HepG2 (cell line): Measurements from ENCODE around the gene ACSF3. TPM values are rescaled to one million over a fixed set of nuclear protein-coding genes. Genes with fewer than 3 reads are reported as not detected.

ENCODE experiments used
- AHDC1 ChIP-seq: sonication (generic); formaldehyde crosslinking; IDR thresholded peaks from 2 replicates; pipeline ENCODE4 v1.5.1; 2020; ENCODE audit warnings: mild to moderate bottlenecking, missing genetic modification reagents, borderline replicate concordance
- ETS1 ChIP-seq: sonication (generic); formaldehyde crosslinking; IDR thresholded peaks from 2 replicates; pipeline ENCODE4 v1.4.0; 2020; ENCODE audit warnings: missing genetic modification reagents
- IRF2 ChIP-seq: IDR thresholded peaks from 2 replicates; pipeline ENCODE4 v1.6.1; 2018; ENCODE audit warnings: missing genetic modification reagents, missing compliant biosample characterization
- KMT2A ChIP-seq: sonication (generic); formaldehyde crosslinking; IDR thresholded peaks from 2 replicates; pipeline ENCODE4 v1.4.0; 2020; ENCODE audit warnings: missing genetic modification reagents
- MAFG ChIP-seq: sonication (generic); formaldehyde crosslinking; IDR thresholded peaks from 2 replicates; pipeline ENCODE4 v1.5.1; 2020; ENCODE audit warnings: mild to moderate bottlenecking, missing genetic modification reagents
- MTA1 ChIP-seq: sonication (generic); formaldehyde crosslinking; IDR thresholded peaks from 2 replicates; pipeline ENCODE4 v1.4.0; 2020; ENCODE audit warnings: missing genetic modification reagents, mild to moderate bottlenecking, borderline replicate concordance
- NFKB2 ChIP-seq: sonication (generic); formaldehyde crosslinking; IDR thresholded peaks from 2 replicates; pipeline ENCODE4 v1.4.0; 2020; ENCODE audit warnings: missing genetic modification reagents, borderline replicate concordance
- POLR2AphosphoS5 ChIP-seq: IDR thresholded peaks from 2 replicates; pipeline ENCODE4 v1.6.1; 2012; ENCODE audit warnings: low read depth, low read length
- TBP ChIP-seq: sonication (generic); formaldehyde crosslinking; IDR thresholded peaks from 2 replicates; pipeline ENCODE4 v1.5.0; 2020; ENCODE audit warnings: missing genetic modification reagents
- ZKSCAN1 ChIP-seq: fragments of 150-350 bp; IDR thresholded peaks from 2 replicates; pipeline ENCODE4 v1.6.1; 2014; ENCODE audit warnings: low read length
- ZMAT5 ChIP-seq: sonication (generic); formaldehyde crosslinking; IDR thresholded peaks from 2 replicates; pipeline ENCODE4 v1.5.0; 2020; ENCODE audit warnings: mild to moderate bottlenecking, low read depth, missing genetic modification reagents, borderline replicate concordance
- ZNF205 ChIP-seq: IDR thresholded peaks from 2 replicates; pipeline ENCODE4 v1.6.1; 2018; ENCODE audit warnings: missing biosample characterization, missing genetic modification reagents
- ZNF263 ChIP-seq: sonication (generic); formaldehyde crosslinking; IDR thresholded peaks from 2 replicates; pipeline ENCODE4 v1.4.0; 2020; ENCODE audit warnings: missing genetic modification reagents
- polyA plus RNA-seq, 8 experiments: library from polyadenylated mRNA; depleted of rRNA in 3 of 8; stranded (reverse) in 7 of 8; unstranded in 1 of 8; fragments of >200 nt; fragmentation: Illumina TruSeq in 4 of 8; extraction: Trizol in 4 of 8; gene quantifications; 2 replicates each; pipeline versions ENCODE4 v1.2.1 to v1.2.3, GENCODE V29; 2011 to 2016; ENCODE audit warnings: low read depth in 4 of 8, missing spikeins in 1 of 8, mixed read lengths in 1 of 8; ENCODE audit not compliant: insufficient read depth in 1 of 8
- total RNA-seq, 5 experiments: library from RNA; depleted of rRNA; stranded (reverse); fragments of >200 nt; fragmentation: Illumina TruSeq; extraction: Trizol; gene quantifications; 2 replicates each; pipeline ENCODE4 v1.2.3, GENCODE V29; 2016; ENCODE audit warnings: low read depth in 1 of 5
- TF ChIP-seq, protein P1 (sequence below): sonication (generic); formaldehyde crosslinking; IDR thresholded peaks from 2 replicates; pipeline ENCODE4 v1.9.0; 2021; ENCODE audit warnings: missing genetic modification reagents, borderline replicate concordance
- TF ChIP-seq, protein P2 (sequence below): sonication (generic); formaldehyde crosslinking; conservative IDR thresholded peaks from 2 replicates; pipeline ENCODE4 v1.4.0; 2020; ENCODE audit warnings: mild to moderate bottlenecking, missing genetic modification reagents, moderate library complexity

The ACSF3 gene
- total and polyA plus RNA-seq, 2 of the 13 experiments (the other 11 are each of a cell fraction or from before 2014, with no cell fraction given), result 14.9 to 30.6 TPM

- no peak for TF ChIP-seq TBP (CRISPR knock-in tag)
- 0 out of 2 replicates have a peak, but pooled peaks have one; percentile 8 for TF ChIP-seq POLR2AphosphoS5
- 0 out of 2 replicates have a peak, but pooled peaks have one; percentile 25 for TF ChIP-seq KMT2A (CRISPR knock-in tag)
- TF ChIP-seq ZNF263 (CRISPR knock-in tag), result 0 out of 2 replicates have a peak, but pooled peaks have one; percentile 31
- peak; percentile 98 for TF ChIP-seq ZKSCAN1
- TF ChIP-seq MTA1 (CRISPR knock-in tag), result peak; percentile 73; the same call in 1 of the 2 replicates
- TF ChIP-seq, protein P1, sequence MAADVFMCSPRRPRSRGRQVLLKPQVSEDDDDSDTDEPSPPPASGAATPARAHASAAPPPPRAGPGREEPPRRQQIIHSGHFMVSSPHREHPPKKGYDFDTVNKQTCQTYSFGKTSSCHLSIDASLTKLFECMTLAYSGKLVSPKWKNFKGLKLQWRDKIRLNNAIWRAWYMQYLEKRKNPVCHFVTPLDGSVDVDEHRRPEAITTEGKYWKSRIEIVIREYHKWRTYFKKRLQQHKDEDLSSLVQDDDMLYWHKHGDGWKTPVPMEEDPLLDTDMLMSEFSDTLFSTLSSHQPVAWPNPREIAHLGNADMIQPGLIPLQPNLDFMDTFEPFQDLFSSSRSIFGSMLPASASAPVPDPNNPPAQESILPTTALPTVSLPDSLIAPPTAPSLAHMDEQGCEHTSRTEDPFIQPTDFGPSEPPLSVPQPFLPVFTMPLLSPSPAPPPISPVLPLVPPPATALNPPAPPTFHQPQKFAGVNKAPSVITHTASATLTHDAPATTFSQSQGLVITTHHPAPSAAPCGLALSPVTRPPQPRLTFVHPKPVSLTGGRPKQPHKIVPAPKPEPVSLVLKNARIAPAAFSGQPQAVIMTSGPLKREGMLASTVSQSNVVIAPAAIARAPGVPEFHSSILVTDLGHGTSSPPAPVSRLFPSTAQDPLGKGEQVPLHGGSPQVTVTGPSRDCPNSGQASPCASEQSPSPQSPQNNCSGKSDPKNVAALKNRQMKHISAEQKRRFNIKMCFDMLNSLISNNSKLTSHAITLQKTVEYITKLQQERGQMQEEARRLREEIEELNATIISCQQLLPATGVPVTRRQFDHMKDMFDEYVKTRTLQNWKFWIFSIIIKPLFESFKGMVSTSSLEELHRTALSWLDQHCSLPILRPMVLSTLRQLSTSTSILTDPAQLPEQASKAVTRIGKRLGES (CRISPR knock-in tag), result no peak
- TF ChIP-seq IRF2 (CRISPR knock-in tag), result 0 out of 2 replicates have a peak, but pooled peaks have one; percentile 13
- TF ChIP-seq, protein P2, sequence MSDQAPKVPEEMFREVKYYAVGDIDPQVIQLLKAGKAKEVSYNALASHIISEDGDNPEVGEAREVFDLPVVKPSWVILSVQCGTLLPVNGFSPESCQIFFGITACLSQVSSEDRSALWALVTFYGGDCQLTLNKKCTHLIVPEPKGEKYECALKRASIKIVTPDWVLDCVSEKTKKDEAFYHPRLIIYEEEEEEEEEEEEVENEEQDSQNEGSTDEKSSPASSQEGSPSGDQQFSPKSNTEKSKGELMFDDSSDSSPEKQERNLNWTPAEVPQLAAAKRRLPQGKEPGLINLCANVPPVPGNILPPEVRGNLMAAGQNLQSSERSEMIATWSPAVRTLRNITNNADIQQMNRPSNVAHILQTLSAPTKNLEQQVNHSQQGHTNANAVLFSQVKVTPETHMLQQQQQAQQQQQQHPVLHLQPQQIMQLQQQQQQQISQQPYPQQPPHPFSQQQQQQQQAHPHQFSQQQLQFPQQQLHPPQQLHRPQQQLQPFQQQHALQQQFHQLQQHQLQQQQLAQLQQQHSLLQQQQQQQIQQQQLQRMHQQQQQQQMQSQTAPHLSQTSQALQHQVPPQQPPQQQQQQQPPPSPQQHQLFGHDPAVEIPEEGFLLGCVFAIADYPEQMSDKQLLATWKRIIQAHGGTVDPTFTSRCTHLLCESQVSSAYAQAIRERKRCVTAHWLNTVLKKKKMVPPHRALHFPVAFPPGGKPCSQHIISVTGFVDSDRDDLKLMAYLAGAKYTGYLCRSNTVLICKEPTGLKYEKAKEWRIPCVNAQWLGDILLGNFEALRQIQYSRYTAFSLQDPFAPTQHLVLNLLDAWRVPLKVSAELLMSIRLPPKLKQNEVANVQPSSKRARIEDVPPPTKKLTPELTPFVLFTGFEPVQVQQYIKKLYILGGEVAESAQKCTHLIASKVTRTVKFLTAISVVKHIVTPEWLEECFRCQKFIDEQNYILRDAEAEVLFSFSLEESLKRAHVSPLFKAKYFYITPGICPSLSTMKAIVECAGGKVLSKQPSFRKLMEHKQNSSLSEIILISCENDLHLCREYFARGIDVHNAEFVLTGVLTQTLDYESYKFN (CRISPR knock-in tag), result no peak
- TF ChIP-seq ZMAT5 (CRISPR knock-in tag), result no peak
- TF ChIP-seq MAFG (CRISPR knock-in tag), result 0 out of 2 replicates have a peak, but pooled peaks have one; percentile 15
- 0 out of 2 replicates have a peak, but pooled peaks have one; percentile 16 for TF ChIP-seq ETS1 (CRISPR knock-in tag)
- 0 out of 2 replicates have a peak, but pooled peaks have one; percentile 29 for TF ChIP-seq NFKB2 (CRISPR knock-in tag)
- no peak for TF ChIP-seq ZNF205 (CRISPR knock-in tag)
- TF ChIP-seq AHDC1 (CRISPR knock-in tag), result no peak
These were observed 93.5 kb downstream of the ACSF3 start (continued) for GRCh38 chr16:89187032-89187769.
